RWPE2 (cell line): ENCODE results near the gene ZNF787.

Experiments used
- ATAC-seq: fragments of 200-7000 bp; cut with Tn5 transposase; 3 replicates; pipeline ENCODE4 v1.9.1; 2021; ENCODE audit warnings: low read depth
- DNase-seq: peaks from one replicate; pipeline ENCODE4 v3.0.0-alpha.2; 2020; ENCODE audit warnings: low spot score
- H3K27ac ChIP-seq: fragments of 450-650 bp; 2 replicates; pipeline ENCODE4 v1.5.1; 2017; ENCODE audit warnings: mild to moderate bottlenecking; ENCODE audit not compliant: poor library complexity, severe bottlenecking
- H3K27me3 ChIP-seq: fragments of 250-450 bp; sonication (Bioruptor Pico); 2 replicates; pipeline ENCODE4 v1.5.1; 2021; ENCODE audit warnings: mild to moderate bottlenecking, moderate library complexity; ENCODE audit not compliant: insufficient read depth, poor library complexity, severe bottlenecking
- H3K36me3 ChIP-seq: fragments of 250-450 bp; sonication (Bioruptor Pico); 2 replicates; pipeline ENCODE4 v1.5.1; 2020; ENCODE audit warnings: low read depth, mild to moderate bottlenecking, moderate library complexity
- H3K4me1 ChIP-seq: fragments of 250-450 bp; sonication (Bioruptor Pico); 2 replicates; pipeline ENCODE4 v1.5.1; 2021; ENCODE audit warnings: mild to moderate bottlenecking, moderate library complexity; ENCODE audit not compliant: insufficient read depth, poor library complexity, severe bottlenecking
- H3K4me3 ChIP-seq: fragments of 250-450 bp; sonication (Bioruptor Pico); 2 replicates; pipeline ENCODE4 v1.5.1; 2021; ENCODE audit warnings: mild to moderate bottlenecking, moderate library complexity; ENCODE audit not compliant: severe bottlenecking
- H3K9me3 ChIP-seq: fragments of 250-450 bp; sonication (Bioruptor Pico); 2 replicates; pipeline ENCODE4 v1.5.1; 2021; ENCODE audit warnings: mild to moderate bottlenecking, moderate library complexity; ENCODE audit not compliant: severe bottlenecking
- CTCF ChIP-seq: fragments of 450-650 bp; IDR thresholded peaks from one replicate; pipeline ENCODE4 v1.5.1; 2017; ENCODE audit warnings: mild to moderate bottlenecking, moderate library complexity; ENCODE audit not compliant: poor library complexity, severe bottlenecking

The ZNF787 gene

GRCh38 chr19:56114778-56115110 is 6.4 kb downstream of the ZNF787 start:
- H3K4me3 ChIP-seq, result no peak overlapping the region
- no peak overlapping the region for H3K27ac ChIP-seq
- TF ChIP-seq CTCF, result no peak
- ATAC-seq, result no peak
- no peaks in the 10 kb centered on the region for H3K9me3 ChIP-seq
- peaks cover 13% of the 10 kb centered on the region for H3K36me3 ChIP-seq
- DNase-seq, result no peak
- H3K27me3 ChIP-seq, result no peaks in the 10 kb centered on the region
- H3K4me1 ChIP-seq, result peaks cover 5% of the 10 kb centered on the region

GRCh38 chr19:56114051-56114777 is 6.9 kb downstream of the ZNF787 start:
- Histone ChIP-seq H3K36me3 (peaks cover 14% of the 10 kb centered on the region), H3K4me1 (peaks cover 1% of the 10 kb centered on the region), H3K27ac (no peak overlapping the region), H3K9me3 (no peaks in the 10 kb centered on the region), H3K27me3 (no peaks in the 10 kb centered on the region), H3K4me3 (no peak overlapping the region)
- ATAC-seq (no peak), DNase-seq (no peak)
- TF ChIP-seq CTCF, result no peak

GRCh38 chr19:56113074-56113632 is 7.9 kb downstream of the ZNF787 start:
- H3K27ac ChIP-seq, result no peak overlapping the region
- DNase-seq (no peak), ATAC-seq (no peak)
- H3K9me3 ChIP-seq, result no peaks in the 10 kb centered on the region
- no peaks in the 10 kb centered on the region for H3K27me3 ChIP-seq
- TF ChIP-seq CTCF, result no peak
- no peak overlapping the region for H3K4me3 ChIP-seq
- peaks cover 18% of the 10 kb centered on the region for H3K36me3 ChIP-seq
- H3K4me1 ChIP-seq, result no peaks in the 10 kb centered on the region

GRCh38 chr19:56112313-56112709 is 8.8 kb downstream of the ZNF787 start:
- Histone ChIP-seq H3K9me3 (no peaks in the 10 kb centered on the region), H3K4me3 (no peak overlapping the region), H3K36me3 (peaks cover 15% of the 10 kb centered on the region), H3K27ac (no peak overlapping the region), H3K4me1 (no peaks in the 10 kb centered on the region), H3K27me3 (no peaks in the 10 kb centered on the region)
- no peak for TF ChIP-seq CTCF
- ATAC-seq (no peak), DNase-seq (no peak)

GRCh38 chr19:56111601-56112312 is 9.3 kb downstream of the ZNF787 start:
- DNase-seq (no peak), ATAC-seq (peak; percentile 50; the same call in 1 of the 3 replicates)
- Histone ChIP-seq H3K36me3 (peaks cover 20% of the 10 kb centered on the region), H3K27me3 (no peaks in the 10 kb centered on the region), H3K4me3 (no peak overlapping the region), H3K4me1 (no peaks in the 10 kb centered on the region), H3K27ac (no peak overlapping the region), H3K9me3 (no peaks in the 10 kb centered on the region)
- TF ChIP-seq CTCF, result no peak
